DMS114 treated with DMSO at 0.1 percent for 48 hours (cell line): ENCODE data around the gene DIP2C.
"Not testable (repeated sequence)": the region's sequence is repeated elsewhere in the genome, so short reads cannot be mapped to it uniquely, and the experiment has no call there.

ENCODE experiments used
- DNase-seq: peaks from one replicate; lab custom pipeline; 2025; ENCODE audit not compliant: unreplicated experiment; lab: John Stamatoyannopoulos, UW

Gene DIP2C

GRCh38 chr10:525565-526315, 163.7 kb downstream of the DIP2C start:
- no peak for DNase-seq

GRCh38 chr10:523925-524324, 165.5 kb downstream of the DIP2C start:
- no peak for DNase-seq

- DNase-seq, result no peak
These were observed 167.1 kb downstream of the DIP2C start for GRCh38 chr10:522350-522749.

GRCh38 chr10:521261-522250, 167.9 kb downstream of the DIP2C start:
- no peak for DNase-seq

GRCh38 chr10:520402-520787, 169.1 kb downstream of the DIP2C start:
- no peak for DNase-seq

- DNase-seq, result no peak
These were observed 169.6 kb downstream of the DIP2C start for GRCh38 chr10:519716-520401.

- DNase-seq, result no peak
These were observed 170.3 kb downstream of the DIP2C start for GRCh38 chr10:519055-519715.

GRCh38 chr10:517872-518475, 171.5 kb downstream of the DIP2C start:
- DNase-seq, result no peak

GRCh38 chr10:517241-517830, 172.1 kb downstream of the DIP2C start:
- DNase-seq, result no peak

GRCh38 chr10:516764-517163, 172.7 kb downstream of the DIP2C start:
- DNase-seq, result no peak

- no peak for DNase-seq
These were observed 173.8 kb downstream of the DIP2C start for GRCh38 chr10:515674-516073.

- no peak for DNase-seq
These were observed 175.3 kb downstream of the DIP2C start for GRCh38 chr10:514137-514671.

- DNase-seq, result no peak
These were observed 176.1 kb downstream of the DIP2C start for GRCh38 chr10:513393-513792.

- not testable (repeated sequence) for DNase-seq
These were observed 176.8 kb downstream of the DIP2C start for GRCh38 chr10:512661-513060.

GRCh38 chr10:511849-512191, 177.6 kb downstream of the DIP2C start:
- DNase-seq, result no peak

- peak; percentile 54 for DNase-seq
These were observed 178.2 kb downstream of the DIP2C start for GRCh38 chr10:511101-511848.

- no peak for DNase-seq
These were observed 179.0 kb downstream of the DIP2C start for GRCh38 chr10:510415-510881.

GRCh38 chr10:509361-510102, 179.9 kb downstream of the DIP2C start:
- no peak for DNase-seq
